Prostate gland (tissue), 2 donors: ENCODE measurements around the gene TRAK1. TPM values are rescaled to one million over a fixed set of nuclear protein-coding genes. Genes with fewer than 3 reads are reported as not detected.

ENCODE experiments used
- DNase-seq: peaks from one replicate; pipeline ENCODE4 v3.0.0-alpha.2; 2019; ENCODE audit warnings: low spot score
- H3K27ac ChIP-seq, 2 donors: fragments of 200-600 bp; sonication (generic); 2 replicates each; pipeline ENCODE4 v1.5.1; 2017 to 2019
- H3K27me3 ChIP-seq: fragments of 200-600 bp; sonication (generic); replicated peaks from 2 replicates; pipeline ENCODE4 v1.5.1; 2019; ENCODE audit not compliant: insufficient read depth
- H3K36me3 ChIP-seq, 2 donors: fragments of 200-600 bp; sonication (generic); 1 replicate in 1 of 2; 2 replicates in 1 of 2; pipeline versions ENCODE4 v1.5.1 to v1.8.1; 2017 to 2019
- H3K4me1 ChIP-seq: fragments of 200-600 bp; sonication (generic); replicated peaks from 2 replicates; pipeline ENCODE4 v1.5.1; 2019
- H3K4me3 ChIP-seq, 2 donors: fragments of 200-600 bp; sonication (generic); 2 replicates each; pipeline ENCODE4 v1.5.1; 2017 to 2019
- H3K9me3 ChIP-seq: fragments of 200-600 bp; sonication (generic); 2 replicates; pipeline ENCODE4 v1.5.1; 2017
- POLR2A ChIP-seq: fragments of 450-650 bp; IDR thresholded peaks from one replicate; pipeline ENCODE4 v1.6.1; 2016; ENCODE audit warnings: antibody characterized with exemption, mild to moderate bottlenecking
- POLR2AphosphoS5 ChIP-seq: sonication (generic); formaldehyde crosslinking; IDR thresholded peaks from one replicate; pipeline ENCODE4 v1.6.1; 2017; ENCODE audit warnings: antibody characterized with exemption
- WGBS: methylation state at CpG from one replicate; pipeline ENCODE4 v1.1.5; 2018; 5-methylcytosine and 5-hydroxymethylcytosine counted together
- intact Hi-C: fragments of 100-400 bp; cut with DNase I; formaldehyde crosslinking; loops from one replicate; pipeline ENCODE4 v1.14.2; 2022
- total RNA-seq, 2 donors: library from RNA; depleted of rRNA; stranded (reverse); fragments of >200 nt; gene quantifications; one replicate each; pipeline ENCODE4 v1.1.0, GENCODE V29; 2016
- TF ChIP-seq, protein P1 (sequence below), 4 experiments: fragments of 200-600 bp in 2 of 4; fragments of 450-650 bp in 2 of 4; sonication (generic) in 2 of 4; IDR thresholded peaks; 1 replicate in 3 of 4; 2 replicates in 1 of 4; pipeline ENCODE4 v1.5.1; 2016 to 2019; ENCODE audit warnings: antibody characterized with exemption in 4 of 4, mild to moderate bottlenecking in 2 of 4, moderate library complexity in 2 of 4

Gene TRAK1
- total RNA-seq, 2 donors from 2014 or later = 35.6 to 80.3 TPM

- no peak for DNase-seq
These were observed 137.6 kb downstream of the TRAK1 start for GRCh38 chr3:42228796-42229195.

DNA sequence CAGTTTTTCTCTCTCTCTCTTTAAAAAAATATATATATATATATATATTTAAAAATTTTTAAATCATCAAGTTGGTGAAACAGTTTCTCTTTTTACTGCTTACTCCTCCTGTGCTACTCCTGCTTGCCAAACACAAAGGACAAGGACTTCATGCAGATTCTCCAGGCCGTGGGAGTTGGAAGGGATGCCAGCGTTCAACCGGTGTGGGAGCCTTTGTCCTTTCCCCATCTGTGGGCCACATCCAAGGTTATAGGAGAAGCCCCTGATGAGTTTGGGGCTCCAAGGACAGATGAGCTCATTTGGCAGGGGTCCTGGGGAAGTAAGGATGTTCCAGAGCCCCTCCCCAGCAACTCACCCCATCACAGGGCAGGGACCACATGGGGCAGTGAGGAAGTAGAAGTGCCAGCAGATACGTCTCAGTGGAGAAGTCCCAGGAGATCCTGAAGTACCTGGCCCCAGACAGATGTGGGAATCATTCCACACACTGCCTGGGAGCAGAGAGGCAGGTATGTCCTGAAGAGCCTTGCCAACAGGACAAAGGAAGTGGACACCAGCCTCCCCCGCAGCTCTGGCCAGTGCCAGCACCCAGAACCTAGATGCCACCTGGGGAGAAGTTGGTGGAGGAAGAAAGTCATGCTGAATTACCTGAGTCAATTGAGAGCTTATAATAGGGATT lies 138.2 kb downstream of the TRAK1 start:
- TF ChIP-seq POLR2A = no peak
- peak; percentile 30 for DNase-seq
- Histone ChIP-seq H3K4me1 (peaks cover 8% of the 10 kb centered on the region), H3K27me3 (no peaks in the 10 kb centered on the region), H3K4me3 (no peak overlapping the region), H3K36me3 (no peaks in the 10 kb centered on the region), H3K9me3 (no peaks in the 10 kb centered on the region), H3K27ac (peak overlapping the region; percentile 45 to 73)
- intact Hi-C loops = loop anchor here (10.0 kb wide), 1 partner anchor 315 kb away; no protein-coding TSS in a partner anchor
- 35% methylated on average over 5 of the region's 5 CpGs for WGBS

More at GRCh38 chr3:42228796-42229195, 137.6 kb downstream of the TRAK1 start:
- Histone ChIP-seq H3K9me3 (no peaks in the 10 kb centered on the region), H3K4me3 (no peak overlapping the region), H3K27me3 (no peaks in the 10 kb centered on the region), H3K27ac (peak overlapping the region; percentile 45 to 73), H3K36me3 (no peaks in the 10 kb centered on the region), H3K4me1 (peaks cover 13% of the 10 kb centered on the region)
- WGBS = 20% methylated on average over 5 of the region's 5 CpGs
- intact Hi-C loops = loop anchor here (10.0 kb wide), 1 partner anchor 316 kb away; no protein-coding TSS in a partner anchor
- TF ChIP-seq POLR2A (no peak), POLR2AphosphoS5 (peak; percentile 14)
- TF ChIP-seq, protein P1, sequence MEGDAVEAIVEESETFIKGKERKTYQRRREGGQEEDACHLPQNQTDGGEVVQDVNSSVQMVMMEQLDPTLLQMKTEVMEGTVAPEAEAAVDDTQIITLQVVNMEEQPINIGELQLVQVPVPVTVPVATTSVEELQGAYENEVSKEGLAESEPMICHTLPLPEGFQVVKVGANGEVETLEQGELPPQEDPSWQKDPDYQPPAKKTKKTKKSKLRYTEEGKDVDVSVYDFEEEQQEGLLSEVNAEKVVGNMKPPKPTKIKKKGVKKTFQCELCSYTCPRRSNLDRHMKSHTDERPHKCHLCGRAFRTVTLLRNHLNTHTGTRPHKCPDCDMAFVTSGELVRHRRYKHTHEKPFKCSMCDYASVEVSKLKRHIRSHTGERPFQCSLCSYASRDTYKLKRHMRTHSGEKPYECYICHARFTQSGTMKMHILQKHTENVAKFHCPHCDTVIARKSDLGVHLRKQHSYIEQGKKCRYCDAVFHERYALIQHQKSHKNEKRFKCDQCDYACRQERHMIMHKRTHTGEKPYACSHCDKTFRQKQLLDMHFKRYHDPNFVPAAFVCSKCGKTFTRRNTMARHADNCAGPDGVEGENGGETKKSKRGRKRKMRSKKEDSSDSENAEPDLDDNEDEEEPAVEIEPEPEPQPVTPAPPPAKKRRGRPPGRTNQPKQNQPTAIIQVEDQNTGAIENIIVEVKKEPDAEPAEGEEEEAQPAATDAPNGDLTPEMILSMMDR (IDR thresholded peaks at IDR 0.05) = peak in 2 of 4 experiments; percentile 16 to 36

DNA sequence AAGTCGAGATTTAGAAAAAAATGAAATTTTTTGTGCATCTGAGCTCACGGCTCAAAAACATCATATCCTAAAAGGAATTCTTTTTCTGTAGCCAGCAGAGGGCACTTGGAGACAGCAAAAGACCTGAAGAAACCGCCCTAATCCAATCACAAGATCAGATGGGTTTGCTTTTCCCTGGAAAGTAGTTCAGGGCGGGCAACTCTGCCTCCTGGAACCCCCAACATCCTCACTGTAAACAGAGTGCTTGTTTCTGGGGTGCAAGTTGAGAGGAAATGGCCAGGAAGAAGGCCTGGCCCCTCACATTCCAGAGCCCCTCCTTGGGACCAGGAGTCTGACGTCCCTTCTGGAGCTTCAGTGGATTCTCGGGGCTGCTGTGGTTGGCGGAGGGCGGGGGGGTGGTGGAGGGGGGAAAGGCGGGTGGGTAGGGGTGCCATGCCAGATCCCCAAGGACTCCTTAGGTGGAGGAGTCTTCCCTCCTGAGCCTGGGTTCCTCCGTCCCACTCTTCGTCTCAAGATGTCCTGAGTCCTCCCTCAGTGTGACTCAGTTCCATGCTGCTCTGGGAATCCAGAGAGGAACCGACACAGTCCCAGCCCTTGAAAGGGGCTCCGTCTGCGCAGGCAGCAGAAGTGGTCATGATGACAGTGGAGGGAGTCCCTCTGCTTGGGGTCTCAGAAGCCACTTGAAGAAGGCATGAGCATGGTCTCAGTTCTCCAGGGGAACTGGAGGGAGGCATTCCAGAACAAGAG lies 139.0 kb downstream of the TRAK1 start:
- intact Hi-C loops = loop anchor here (2.0 to 10.0 kb wide), 2 partner anchors 213 to 315 kb away; no protein-coding TSS in a partner anchor
- Histone ChIP-seq H3K9me3 (no peaks in the 10 kb centered on the region), H3K36me3 (no peaks in the 10 kb centered on the region), H3K4me3 (no peak overlapping the region), H3K4me1 (peaks cover 8% of the 10 kb centered on the region), H3K27ac (peak overlapping the region; percentile 45 to 73), H3K27me3 (no peaks in the 10 kb centered on the region)
- WGBS = 40% methylated on average over 14 of the region's 14 CpGs
- DNase-seq = peak; percentile 35
- no peak for TF ChIP-seq POLR2AphosphoS5
- TF ChIP-seq, protein P1 (IDR thresholded peaks at IDR 0.05) = peak; percentile 33 to 84 (median 64)
- no peak for TF ChIP-seq POLR2A

GRCh38 chr3:42230860-42231259 lies 139.7 kb downstream of the TRAK1 start:
- 78% methylated on average over 5 of the region's 5 CpGs for WGBS
- no peaks in the 10 kb centered on the region for H3K27me3 ChIP-seq
- intact Hi-C loops = loop anchor here (2.0 kb wide), 1 partner anchor 212 kb away; no protein-coding TSS in a partner anchor
- no peak for DNase-seq
- TF ChIP-seq POLR2A = no peak
- TF ChIP-seq, protein P1 (IDR thresholded peaks at IDR 0.05) = no peak
- TF ChIP-seq POLR2AphosphoS5 = no peak
- H3K9me3 ChIP-seq = no peaks in the 10 kb centered on the region
- H3K4me1 ChIP-seq = peaks cover 4% of the 10 kb centered on the region
- no peak overlapping the region for H3K4me3 ChIP-seq
- H3K27ac ChIP-seq = no peak overlapping the region
- no peaks in the 10 kb centered on the region for H3K36me3 ChIP-seq

DNA sequence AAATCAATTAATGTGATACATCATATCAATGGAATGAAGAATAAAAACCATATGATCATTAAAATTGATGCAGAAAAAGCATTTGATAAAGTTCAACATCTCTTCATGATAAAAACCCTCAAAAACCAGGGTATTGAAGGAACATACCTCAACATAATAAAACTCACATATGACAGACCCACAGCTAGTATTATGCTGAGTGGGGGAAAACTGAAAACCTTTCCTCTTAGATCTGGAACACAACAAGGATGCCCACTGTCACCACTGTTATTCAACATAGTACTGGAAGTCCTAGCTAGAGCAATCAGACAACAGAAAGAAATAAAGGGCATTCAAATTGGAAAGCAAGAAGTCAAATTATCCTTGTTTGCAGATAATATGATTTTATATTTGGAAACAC lies 144.4 kb downstream of the TRAK1 start:
- no peak for DNase-seq
- intact Hi-C loops = no loop called here
- Histone ChIP-seq H3K4me3 (no peak overlapping the region), H3K27me3 (no peaks in the 10 kb centered on the region), H3K9me3 (no peaks in the 10 kb centered on the region), H3K27ac (no peak overlapping the region), H3K36me3 (no peaks in the 10 kb centered on the region), H3K4me1 (peaks cover 2% of the 10 kb centered on the region)
- no peak for TF ChIP-seq POLR2A
